ENCODE results near the gene BTBD2.

DNA sequence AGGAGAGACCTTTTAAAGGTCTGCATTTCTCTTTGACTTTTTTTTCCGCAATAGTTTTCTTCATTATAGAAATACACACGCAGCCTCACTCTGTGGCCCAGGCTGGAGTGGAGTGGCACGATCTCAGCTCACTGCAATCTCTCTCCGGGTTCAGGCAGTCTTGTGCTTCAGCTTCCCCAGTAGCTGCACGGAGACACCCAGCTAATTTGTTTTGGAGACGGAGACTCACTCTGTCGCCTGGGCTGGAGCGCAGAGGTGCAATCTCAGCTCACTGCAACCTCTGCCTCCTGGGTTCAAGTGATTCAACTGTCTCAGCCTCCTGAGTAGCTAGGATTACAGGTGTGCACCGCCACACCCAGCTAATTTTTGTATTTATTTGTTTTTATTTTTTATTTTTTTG lies 47.3 kb upstream of the BTBD2 start:
- no peak for TF ChIP-seq POLR2A (IDR thresholded peaks at IDR 0.05)
- no peak for TF ChIP-seq CTCF (IDR thresholded peaks at IDR 0.05)

Measured in lower leg skin (tissue), 3 donors.